Activated CD8-positive, alpha-beta memory T cell treated with anti-CD3 and anti-CD28 coated beads, Interleukin-2, amount 50 U/mL, for 24 hours (primary cell): ENCODE results near the gene RWDD2A.
"Not testable (repeated sequence)": the region's sequence is repeated elsewhere in the genome, so short reads cannot be mapped to it uniquely, and the experiment has no call there.

ENCODE experiments used
- DNase-seq: peaks from one replicate; pipeline ENCODE4 v3.0.0-alpha.2; 2020; ENCODE audit errors: extremely low read depth

The RWDD2A gene

GRCh38 chr6:83192871-83193746 is at the start of gene RWDD2A, which contains the start of gene PGM3:
Gene RWDD2A (plus strand): TSS chr6:83193357. CDS start chr6:83194452, 1,095 bp downstream.
Gene PGM3 (minus strand): TSS chr6:83193265. CDS start chr6:83191012, 2,253 bp downstream.
- DNase-seq, result peak; percentile 57

GRCh38 chr6:83151114-83151513 is 42.0 kb upstream of the RWDD2A start:
- DNase-seq, result no peak

- DNase-seq, result no peak
Measured at GRCh38 chr6:83152913-83153312, 40.2 kb upstream of the RWDD2A start.

- DNase-seq, result no peak
Measured at GRCh38 chr6:83153883-83154521, 39.2 kb upstream of the RWDD2A start.

GRCh38 chr6:83155794-83156193 is 37.4 kb upstream of the RWDD2A start:
- no peak for DNase-seq

GRCh38 chr6:83160167-83160566 is 33.0 kb upstream of the RWDD2A start:
- no peak for DNase-seq

GRCh38 chr6:83167726-83168278 is 25.4 kb upstream of the RWDD2A start:
- no peak for DNase-seq

GRCh38 chr6:83168556-83168955 is 24.6 kb upstream of the RWDD2A start:
- no peak for DNase-seq

- no peak for DNase-seq
Measured at GRCh38 chr6:83169106-83169505, 24.1 kb upstream of the RWDD2A start.

GRCh38 chr6:83169511-83169910 is 23.6 kb upstream of the RWDD2A start:
- DNase-seq, result no peak

GRCh38 chr6:83176246-83176645 is 16.9 kb upstream of the RWDD2A start:
- no peak for DNase-seq

- no peak for DNase-seq
Measured at GRCh38 chr6:83180426-83180950, 12.7 kb upstream of the RWDD2A start.

- DNase-seq, result no peak
Measured at GRCh38 chr6:83182114-83182513, 11.0 kb upstream of the RWDD2A start.

- no peak for DNase-seq
Measured at GRCh38 chr6:83183082-83183828, 9.9 kb upstream of the RWDD2A start.

- no peak for DNase-seq
Measured at GRCh38 chr6:83185096-83185495, 8.1 kb upstream of the RWDD2A start.

- no peak for DNase-seq
Measured at GRCh38 chr6:83188501-83188900, 4.7 kb upstream of the RWDD2A start.

- DNase-seq, result no peak
Measured at GRCh38 chr6:83190626-83191025, 2.5 kb upstream of the RWDD2A start.

GRCh38 chr6:83191974-83192373 is 1.2 kb upstream of the RWDD2A start:
- not testable (repeated sequence) for DNase-seq

- no peak for DNase-seq
Measured at GRCh38 chr6:83192456-83192855, 701 bp upstream of the RWDD2A start.

- no peak for DNase-seq
Measured at GRCh38 chr6:83193747-83194566, 800 bp downstream of the RWDD2A start.
